Urothelium cell line (cell line): ENCODE measurements around the gene TEC.

Experiments used
- DNase-seq: peaks from one replicate; pipeline ENCODE4 v3.0.0; 2011; ENCODE audit warnings: low spot score, mixed read lengths
- FAIRE-seq: peaks from 2 replicates; lab custom pipeline; 2011; peaks lifted over from hg19 to GRCh38; lab: Jason Lieb, UNC

TEC gene

DNA sequence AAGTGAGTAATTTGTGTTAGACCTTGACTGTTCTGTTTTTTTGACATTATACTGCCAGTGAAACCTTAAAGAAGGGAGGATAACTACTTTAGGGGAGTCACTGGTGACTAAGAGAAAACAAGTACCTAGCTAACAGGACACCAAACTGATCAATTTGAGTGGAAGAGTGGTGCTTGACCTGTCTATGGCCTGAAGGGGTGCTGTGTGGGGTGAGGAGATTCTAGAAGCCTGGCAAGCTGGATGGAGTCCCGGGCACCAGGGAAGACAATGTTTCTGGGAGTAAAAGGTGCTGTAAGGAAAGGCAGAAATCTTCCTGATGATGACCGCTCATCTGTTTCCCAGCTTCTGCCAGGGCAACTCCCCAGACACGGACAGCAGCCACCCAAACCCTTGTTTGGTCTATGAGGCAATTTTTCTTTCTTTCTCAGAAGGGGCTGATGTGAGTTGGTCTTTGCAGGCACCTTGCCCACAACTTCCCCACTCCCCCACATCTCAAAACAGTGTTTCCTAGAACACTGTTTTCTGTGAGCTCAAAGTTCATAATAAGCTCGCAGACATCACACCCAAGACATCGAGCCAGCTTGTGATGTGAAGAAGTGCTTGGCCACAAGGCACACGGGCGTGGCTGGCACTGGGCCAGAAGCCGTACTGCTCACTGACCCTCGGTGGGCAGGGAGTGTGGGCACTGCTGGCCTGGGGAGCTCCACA is 140.2 kb downstream of the TEC start:
- DNase-seq (peak; percentile 38), FAIRE-seq (peak; percentile 77)

DNA sequence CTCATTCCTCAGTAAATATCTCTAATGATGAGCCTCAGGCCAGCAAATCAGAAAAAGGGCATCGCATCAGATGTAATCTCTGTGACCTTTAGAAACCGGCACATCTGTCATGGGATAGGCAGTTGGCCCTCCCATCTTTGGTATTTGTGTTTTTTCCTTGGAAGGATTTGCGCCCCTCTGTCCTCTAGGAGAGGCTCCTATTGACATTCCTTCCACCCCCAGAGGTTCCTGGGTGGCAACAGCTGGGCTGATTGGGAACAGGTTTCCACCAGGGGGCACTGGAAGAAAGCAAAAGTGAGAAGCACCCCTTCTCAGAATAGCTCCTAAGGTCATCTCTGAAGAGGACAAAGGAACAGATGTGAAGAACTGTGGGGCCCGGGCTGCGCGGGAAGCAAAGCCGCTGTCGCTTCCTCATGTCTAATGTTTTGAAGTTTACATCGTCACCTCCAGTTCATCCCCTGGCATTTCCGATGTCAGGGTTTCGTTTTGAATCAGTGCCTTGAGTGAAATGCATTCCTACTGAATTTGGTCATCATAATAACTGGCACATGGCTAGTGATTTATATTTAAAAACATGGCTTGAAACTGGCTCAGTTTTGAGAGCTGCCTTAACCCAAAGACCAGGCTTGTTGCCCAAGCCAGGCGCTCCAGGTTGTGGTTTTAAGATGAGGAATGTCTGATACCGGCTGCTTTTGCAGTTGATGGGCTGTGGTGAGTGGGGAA is 141.8 kb downstream of the TEC start:
- FAIRE-seq: peak; percentile 46
- DNase-seq: peak; percentile 87

DNA sequence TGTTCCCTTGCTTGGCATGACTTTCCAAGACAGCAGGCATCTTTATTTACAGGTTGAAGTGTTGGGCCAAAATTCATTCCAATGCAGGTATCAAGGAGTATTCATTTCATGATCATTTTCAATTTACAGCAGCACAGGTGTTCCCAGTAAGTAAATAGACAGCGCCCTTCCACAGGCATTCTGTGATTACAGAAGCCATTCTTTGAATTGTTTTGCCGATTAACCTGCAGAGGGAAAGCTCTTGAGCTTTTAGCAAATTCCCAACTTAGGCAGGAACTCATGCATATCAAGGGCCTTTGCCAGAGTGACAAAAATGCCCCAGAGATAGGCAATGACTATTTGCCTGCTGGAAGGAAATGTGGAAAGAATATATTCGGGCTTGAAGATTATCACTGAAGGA is 142.4 kb downstream of the TEC start:
- DNase-seq (no peak), FAIRE-seq (no peak)

DNA sequence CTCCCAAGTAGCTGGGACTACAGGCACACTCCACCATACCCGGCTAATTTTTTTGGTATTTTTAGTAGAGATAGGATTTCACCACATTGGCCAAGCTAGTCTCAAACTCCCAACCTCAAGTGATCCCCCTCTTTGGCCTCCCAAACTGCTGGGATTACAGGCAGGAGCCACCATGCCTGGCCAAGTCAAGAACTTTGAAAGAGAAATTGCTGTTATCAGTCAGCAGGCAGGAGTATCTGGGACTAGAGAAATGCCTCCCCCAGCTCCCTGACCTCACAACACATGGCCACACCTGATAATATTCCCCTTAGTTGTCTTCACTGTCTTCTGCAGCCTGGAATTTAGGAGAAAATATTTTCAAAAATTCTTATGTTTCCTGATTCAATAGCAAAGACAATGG is 143.0 kb downstream of the TEC start:
- DNase-seq (no peak), FAIRE-seq (no peak)

DNA sequence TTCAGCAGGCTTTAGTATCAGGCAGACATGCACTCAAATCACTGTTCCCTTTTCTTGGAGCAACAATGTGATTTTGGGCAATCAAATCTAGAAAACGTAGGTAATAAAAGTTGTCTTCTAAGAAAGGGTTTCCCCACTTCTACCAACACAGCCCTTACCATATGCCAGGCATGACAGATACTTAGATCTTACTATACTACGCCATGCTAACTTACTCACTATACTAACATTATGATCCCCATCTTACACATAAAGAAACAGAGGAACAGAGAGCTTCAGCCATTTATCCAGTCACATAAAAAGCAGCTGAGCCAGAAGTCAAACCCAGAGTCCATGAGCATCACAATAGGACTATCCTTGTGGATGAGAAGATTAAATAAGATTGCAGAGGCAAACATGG is 144.8 kb downstream of the TEC start:
- no peak for FAIRE-seq
- no peak for DNase-seq

DNA sequence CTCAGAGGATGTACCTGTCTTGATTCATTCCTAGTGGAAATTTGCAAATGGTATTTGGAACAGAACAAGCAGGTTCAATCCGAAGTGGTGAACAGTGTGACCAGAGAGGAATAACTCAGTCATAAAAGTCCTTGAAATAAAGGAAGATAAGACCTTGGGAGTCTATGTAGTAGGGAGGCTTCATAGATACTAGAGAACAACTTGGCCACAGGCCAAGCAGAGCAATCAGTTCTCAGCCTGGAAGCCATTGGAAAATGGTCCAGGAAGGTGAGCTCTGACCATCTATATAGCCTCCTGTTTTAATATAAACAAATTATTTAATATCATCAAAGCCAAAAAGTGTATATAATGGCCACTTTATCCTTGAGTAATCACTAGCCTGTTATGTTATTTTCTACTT is 146.9 kb downstream of the TEC start:
- DNase-seq (no peak), FAIRE-seq (no peak)

DNA sequence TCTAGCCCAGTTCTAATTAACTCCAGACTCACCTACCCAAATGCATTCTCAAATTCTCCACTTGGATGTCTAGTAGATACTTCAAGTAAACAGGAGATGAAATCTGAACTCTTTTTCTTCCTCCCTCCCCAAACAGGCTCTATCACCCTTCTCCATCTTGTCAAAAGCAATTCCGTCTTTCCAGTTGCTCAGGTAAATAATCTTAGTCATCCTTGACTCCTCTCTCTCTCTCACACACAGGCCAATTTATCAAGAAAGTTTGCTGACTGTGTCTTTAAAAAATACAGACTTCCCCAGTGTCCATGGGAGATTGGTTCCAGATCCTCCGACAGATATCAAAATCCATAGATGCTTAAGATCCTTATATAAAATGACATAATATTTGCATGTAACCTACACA is 148.5 kb downstream of the TEC start:
- no peak for FAIRE-seq
- no peak for DNase-seq

DNA sequence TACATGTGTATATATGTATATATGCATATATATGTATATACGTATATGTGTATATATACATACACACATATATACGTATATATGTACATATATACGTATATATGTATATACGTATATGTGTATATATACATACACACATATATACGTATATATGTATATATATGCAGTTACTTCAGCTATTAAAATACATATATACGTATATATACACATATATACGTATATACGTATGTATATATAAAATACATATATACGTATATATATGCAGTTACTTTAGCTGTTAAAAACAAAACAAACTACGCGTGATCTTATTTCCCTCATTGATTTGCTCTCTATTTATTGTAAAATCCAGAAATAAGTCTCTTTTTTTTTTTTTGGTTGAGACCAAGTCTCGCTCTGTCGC is 149.5 kb downstream of the TEC start:
- no peak for FAIRE-seq
- DNase-seq: no peak

DNA sequence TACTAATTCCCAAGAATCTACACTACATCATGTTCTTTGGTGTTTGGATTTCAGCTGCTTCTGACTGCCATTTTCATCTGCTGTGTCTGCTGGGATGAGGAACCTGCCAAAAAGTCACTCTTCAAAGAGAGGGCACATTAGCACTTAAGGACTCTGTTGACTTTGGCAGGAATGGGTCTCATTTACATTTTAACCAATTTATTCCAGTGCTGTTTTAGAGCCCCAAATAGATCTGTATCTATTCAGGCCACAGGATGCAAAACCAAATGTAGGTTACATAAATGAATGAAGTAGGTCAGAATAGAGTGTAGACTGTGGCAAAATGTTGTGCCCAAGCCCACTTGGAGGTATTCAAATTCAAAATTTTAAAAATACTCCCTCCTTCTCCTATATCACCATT is 150.0 kb downstream of the TEC start:
- FAIRE-seq: no peak
- DNase-seq: no peak

DNA sequence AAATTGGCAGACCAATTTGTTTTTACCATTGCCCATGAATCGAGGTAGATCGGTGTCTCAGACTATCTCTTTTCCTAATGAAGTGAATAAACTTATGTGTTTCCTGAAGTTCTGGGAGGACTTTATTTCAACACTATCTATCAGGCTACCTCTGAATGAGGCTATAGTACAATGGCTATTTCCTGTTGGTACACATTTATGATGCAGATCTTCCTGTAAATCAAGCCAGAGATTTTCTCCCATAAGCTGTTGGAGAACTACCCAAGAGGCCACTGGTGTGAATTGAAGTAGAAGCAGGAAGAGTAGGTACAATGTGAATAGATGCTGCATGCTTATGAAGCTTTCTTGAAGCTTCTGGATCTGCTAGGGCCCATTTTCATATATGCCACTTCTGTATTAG is 151.6 kb downstream of the TEC start:
- DNase-seq: no peak
- no peak for FAIRE-seq

DNA sequence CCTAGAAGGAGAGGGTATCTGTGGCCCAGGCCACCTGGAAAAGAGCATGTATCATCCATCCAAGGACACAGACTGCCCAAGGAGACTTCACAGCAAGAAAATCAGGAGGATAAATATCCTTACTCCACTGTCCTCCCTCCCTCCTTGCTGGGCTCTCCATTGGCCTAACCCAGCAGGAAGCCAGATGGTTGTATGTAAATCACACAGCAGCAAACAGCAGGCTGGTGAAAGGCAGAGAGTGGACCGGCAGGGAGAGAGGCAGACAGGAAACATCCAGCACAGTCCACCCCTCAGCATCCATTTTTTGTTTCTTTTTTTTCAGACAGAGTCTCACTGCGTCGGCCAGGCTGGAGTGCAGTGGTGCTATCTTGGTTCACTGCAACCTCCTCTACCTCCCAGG is 153.1 kb downstream of the TEC start:
- DNase-seq (no peak), FAIRE-seq (peak; percentile 58)

DNA sequence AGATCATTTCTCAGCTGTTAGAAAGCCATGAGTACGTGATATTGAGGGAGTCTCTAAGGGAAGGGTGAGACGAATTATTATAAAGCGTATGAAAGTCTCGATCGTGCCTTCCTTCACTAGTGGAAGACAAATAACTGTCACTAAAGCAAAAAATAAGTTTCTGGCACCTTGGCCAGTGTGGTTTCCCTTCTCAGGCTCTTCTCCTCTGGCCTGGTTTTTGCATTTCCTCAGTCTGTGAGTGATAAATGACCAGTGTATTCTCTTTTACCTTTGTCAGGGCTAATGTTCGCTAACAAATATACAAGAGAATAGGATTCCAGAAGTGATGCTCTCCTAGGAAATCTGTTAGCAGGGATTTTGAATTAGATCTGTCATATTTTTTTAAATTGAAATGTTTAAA is 155.2 kb downstream of the TEC start:
- FAIRE-seq (no peak), DNase-seq (no peak)

DNA sequence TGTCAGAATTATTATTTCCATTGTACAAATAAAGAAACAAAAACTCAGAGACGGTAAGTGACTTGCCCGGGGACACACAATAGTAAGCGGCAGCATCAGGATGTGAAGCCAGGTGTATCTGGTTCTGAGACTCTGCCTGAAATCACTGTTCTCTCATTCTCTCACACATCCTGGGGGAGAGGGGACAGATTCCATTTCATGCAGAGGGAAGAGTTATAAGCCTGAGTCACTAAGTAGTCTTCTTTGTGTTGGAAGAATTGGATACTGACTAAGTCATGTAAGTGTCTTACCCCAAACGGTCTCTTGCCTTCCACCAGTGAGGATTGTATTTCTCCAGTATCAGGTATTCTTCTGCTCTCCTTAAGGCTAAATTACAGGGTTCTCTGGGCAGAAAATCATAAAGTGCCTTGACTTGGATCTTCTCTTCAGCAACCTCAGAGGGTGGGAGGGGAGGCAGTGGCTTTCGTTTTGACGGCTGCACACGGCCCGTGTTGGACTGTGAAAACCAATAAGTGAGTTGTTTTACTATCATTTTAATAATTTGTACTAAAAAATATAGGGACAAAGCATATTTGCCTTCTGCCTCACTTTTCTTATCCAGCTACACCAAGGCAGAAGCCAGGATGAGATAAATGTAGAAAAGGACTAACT is 157.5 kb downstream of the TEC start:
- peak; percentile 77 for FAIRE-seq
- peak; percentile 52 for DNase-seq

DNA sequence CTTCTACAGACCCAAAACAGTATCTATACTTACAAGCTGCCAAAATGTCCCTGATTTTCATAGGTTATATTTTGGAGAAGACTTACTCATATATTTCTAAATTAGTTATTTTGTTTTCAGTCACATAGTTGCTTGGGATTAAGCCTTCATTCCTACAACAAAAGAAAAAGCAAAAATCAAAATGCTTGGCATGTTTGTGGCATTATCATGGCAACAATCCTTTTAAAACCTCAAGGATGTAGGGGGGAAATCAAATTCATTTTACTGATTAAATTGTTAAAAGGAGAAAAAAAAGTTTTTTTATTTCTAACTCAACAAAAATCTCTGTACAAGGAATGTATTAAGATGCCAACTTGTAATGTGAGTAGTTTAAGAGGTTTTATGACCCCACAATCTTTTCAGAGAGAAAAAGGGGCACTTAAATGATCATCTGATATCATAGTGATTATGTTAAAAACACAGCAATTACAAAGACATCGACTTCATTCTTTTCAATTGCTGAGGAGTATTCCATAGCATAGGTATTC is 159.1 kb downstream of the TEC start:
- FAIRE-seq (no peak), DNase-seq (no peak)

DNA sequence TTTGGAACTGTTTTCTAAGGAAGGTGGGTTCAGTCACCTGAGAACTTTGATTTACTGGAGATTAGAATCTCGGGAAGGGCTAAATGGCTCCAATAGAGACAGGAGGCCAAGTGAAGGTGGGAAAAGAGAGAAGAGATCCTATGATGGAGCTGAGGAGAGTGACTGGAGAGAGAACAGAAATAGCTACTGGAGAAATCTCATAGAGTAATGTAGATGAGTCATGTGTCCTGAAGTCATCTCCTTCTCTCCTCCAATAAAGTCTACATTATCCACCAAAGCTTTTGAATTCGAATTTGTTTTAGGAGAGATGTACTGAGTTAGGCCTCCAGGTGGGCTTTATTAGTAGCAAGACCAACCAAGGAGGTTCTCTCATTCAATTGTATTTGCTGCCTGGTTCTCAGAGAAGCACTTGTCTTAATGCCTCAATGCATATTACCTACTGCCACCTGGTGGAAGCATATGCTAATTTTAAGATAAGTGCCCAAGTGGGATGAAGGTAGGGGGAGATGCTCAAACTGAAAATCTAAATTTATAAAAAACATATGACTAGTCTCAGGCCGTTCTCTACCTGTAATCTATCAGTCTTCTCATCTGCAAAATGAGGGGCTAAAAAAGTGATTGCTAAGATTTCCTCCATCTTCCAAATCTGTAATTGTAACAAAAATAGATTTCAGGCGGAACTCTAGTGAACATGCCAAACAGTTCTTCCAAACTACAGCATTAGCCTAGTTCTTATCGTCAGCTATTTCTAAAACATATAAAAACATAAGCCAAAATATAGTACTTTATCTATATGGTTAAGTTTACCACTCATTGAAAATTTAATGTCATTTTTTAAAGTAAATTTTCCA is 160.0 kb downstream of the TEC start:
- FAIRE-seq (no peak), DNase-seq (peak; percentile 48)

DNA sequence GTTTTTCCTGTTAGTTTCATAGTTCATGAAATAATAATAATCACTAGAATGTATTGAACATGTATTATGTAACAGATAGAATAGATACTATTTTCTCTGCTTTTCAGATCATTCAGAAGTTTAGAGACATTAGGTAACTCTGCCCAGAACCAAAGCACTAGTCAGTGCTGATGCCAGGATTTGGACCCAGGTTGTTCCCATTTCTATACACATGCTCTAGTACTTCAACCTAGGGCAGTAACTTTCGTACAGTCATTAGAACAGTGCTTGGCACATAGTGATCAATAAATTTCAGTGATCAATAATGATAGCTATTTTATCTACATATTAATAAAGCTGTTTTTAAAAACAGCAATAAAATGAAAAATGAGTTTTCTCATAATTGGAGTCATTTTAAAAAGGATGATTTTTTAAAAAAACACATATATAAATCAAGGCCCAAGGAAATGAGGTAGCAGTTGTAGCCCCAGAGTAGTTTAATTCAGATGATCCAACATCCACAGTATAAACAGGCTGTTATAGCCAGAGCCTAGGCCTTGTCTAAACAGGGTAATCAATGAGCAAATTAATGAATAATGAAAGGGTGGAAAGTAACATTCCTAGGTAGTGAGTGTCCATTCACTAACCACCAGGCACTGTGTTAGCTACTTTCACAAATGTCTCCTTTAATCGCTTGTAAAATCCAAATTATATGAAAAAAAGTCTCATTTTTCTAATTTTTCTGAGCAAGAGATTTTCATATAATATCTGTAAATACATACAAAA is 161.1 kb downstream of the TEC start:
- DNase-seq: no peak
- no peak for FAIRE-seq

DNA sequence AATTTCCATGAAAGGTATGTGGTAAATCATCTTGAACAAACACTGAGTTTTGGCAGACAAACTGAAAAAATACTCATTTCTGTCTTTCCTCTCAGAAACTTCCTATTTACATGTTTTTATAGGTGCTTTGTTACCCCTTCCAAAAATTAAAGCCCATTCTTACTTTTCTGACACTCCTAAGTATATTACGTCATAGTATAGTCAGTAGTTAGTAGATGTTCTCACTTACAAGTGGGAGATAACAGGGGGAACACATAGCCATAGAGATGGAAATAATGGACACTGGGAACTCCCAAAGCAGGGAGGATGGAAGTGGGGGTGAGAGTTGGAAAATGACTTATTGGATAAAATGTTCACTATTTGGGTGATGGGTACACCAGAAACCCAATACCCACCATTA is 164.4 kb downstream of the TEC start:
- DNase-seq (no peak), FAIRE-seq (no peak)

DNA sequence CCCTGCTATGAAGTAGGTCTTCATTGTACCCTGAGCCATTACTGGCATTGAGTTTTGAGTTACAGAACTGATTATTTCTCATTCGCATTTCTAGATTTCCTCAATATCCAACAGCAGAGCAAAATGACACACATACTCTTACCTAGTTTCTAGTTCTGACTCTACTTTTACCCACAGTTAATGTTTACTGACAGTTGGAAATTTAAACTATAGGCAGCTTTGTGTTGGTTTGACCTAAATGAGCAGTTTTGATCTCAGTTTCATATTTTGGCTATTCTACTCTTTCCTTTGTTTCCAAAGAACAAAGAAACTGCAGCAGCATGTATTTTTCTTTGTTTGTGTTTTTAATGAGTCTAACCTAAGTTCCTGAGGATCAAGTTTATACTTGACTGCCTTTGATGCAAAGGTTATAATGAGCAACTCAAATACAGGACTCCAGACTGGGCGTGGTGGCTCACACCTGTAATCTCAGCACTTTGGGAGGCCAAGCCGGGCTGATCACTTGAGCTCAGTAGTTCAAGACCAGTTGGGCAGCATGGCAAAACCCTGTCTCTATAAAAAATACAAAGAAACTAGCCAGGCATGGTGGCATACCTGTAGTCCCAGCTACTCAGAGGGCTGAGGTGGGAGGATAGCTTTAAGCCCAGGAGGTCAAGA is 166.0 kb downstream of the TEC start:
- DNase-seq (no peak), FAIRE-seq (no peak)

DNA sequence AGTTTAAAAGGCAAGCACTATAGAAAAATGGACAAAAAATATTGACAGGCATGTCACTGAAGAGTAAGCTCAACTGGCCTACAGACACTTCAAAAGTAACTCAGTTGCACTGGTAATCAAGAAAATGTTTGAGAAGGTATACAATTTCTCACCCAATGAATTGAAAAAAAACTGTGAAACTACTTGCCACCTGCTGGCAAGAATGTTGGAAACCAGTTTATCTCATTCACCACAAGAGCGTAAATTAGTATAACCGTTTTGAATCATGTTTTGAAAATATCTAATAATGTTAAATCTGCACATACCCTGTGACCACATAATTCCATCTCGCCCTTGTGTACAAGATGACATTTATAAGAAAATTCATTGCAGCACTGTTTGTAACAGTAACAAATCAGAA is 167.3 kb downstream of the TEC start:
- DNase-seq (peak; percentile 13), FAIRE-seq (no peak)

DNA sequence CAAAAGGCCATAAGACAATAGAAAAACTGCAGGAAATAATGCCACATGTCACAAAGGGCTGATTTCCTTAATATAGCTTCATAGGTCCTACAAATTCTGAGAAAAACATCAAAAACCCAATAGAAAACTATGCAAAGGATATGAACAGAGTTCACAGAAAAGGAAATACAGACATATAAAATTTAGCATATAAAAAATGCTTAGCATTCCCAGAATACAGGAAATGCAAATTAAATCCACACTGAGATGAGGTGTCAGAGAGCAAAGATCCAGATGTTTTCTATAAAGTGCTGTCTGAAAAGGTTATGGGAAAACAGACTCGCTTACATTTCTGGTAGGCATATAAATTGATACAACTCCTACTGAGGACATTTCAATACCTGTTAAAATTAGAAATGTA is 169.4 kb downstream of the TEC start:
- FAIRE-seq: no peak
- DNase-seq: no peak
